ENCODE data around the gene CLDN1.

The CLDN1 gene

DNA sequence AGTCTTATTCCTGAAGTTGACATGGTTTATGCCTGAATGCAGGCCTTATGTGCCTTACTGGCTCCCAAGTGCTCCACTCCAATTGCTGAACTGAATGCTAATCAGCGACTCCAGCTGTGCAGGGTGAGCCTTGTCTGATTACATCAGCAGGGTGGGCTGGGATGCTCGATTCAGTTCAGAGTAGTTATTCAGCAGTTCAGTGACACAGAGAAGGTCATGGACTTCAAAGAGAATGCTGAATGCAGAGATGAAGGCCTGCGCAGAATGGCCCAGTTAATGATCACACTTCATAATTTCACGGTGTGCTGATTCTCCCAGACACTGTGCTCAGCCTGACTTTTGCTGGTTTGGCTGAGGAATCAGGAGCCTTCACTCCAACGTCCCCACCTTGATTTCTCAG is 63.6 kb downstream of the CLDN1 start:
- H3K27ac ChIP-seq, result no peak overlapping the region
- no peak for DNase-seq (ENCODE audit: low read depth, low spot score)

All from epithelial cell of prostate (primary cell).